ENCODE measurements around the gene GREM2. TPM values are rescaled to one million over a fixed set of nuclear protein-coding genes. Genes with fewer than 3 reads are reported as not detected.

The GREM2 gene
- total RNA-seq, 1 donor from 2014 or later, result not detected

GRCh38 chr1:240457203-240457602 lies 154.8 kb downstream of the GREM2 start:
- DNase-seq (ENCODE audit: low read depth in 2 of 2), result no peak

- peak in 1 of 2 donors; percentile 2 for DNase-seq (ENCODE audit: low read depth in 2 of 2)
Measured at GRCh38 chr1:240455228-240455821, 156.6 kb downstream of the GREM2 start.

GRCh38 chr1:240445369-240445768 lies 166.6 kb downstream of the GREM2 start:
- no peak for DNase-seq (ENCODE audit: low read depth in 2 of 2)

GRCh38 chr1:240441669-240442068 lies 170.3 kb downstream of the GREM2 start:
- DNase-seq (ENCODE audit: low read depth in 2 of 2), result no peak
